Neural crest cell (in vitro differentiated cells): ENCODE data around the gene STX16. TPM values are rescaled to one million over a fixed set of nuclear protein-coding genes. Genes with fewer than 3 reads are reported as not detected.
A peak's percentile ranks its signal among the peaks of the same experiment; 100 is the strongest.

Experiments used
- DNase-seq: peaks from one replicate; pipeline ENCODE4 v3.0.0; 2021; ENCODE audit warnings: low read depth, mixed read lengths, low spot score
- H3K27ac Mint-ChIP-seq: one replicate; pipeline ENCODE4 v1.8.0; 2021; ENCODE audit warnings: mild to moderate bottlenecking, mixed read lengths; ENCODE audit not compliant: unreplicated experiment
- H3K27me3 Mint-ChIP-seq: 2 replicates; pipeline ENCODE4 v1.8.0; 2021; ENCODE audit warnings: low read depth, mild to moderate bottlenecking, mixed read lengths
- H3K36me3 Mint-ChIP-seq: 2 replicates; pipeline ENCODE4 v1.8.0; 2021; ENCODE audit warnings: low read depth, mild to moderate bottlenecking, mixed read lengths
- H3K4me1 Mint-ChIP-seq: 2 replicates; pipeline ENCODE4 v1.8.0; 2021; ENCODE audit warnings: mixed read lengths
- H3K4me3 Mint-ChIP-seq: one replicate; pipeline ENCODE4 v1.8.0; 2021; ENCODE audit warnings: mild to moderate bottlenecking, mixed read lengths
- H3K9me3 Mint-ChIP-seq: 2 replicates; pipeline ENCODE4 v1.8.0; 2021; ENCODE audit warnings: mixed read lengths
- total RNA-seq: library from RNA; stranded (reverse); gene quantifications from 2 replicates; pipeline ENCODE4 v1.2.1, GENCODE V29; 2021
- TF ChIP-seq, protein P1 (sequence below): fragments of 200-600 bp; sonication (generic); conservative IDR thresholded peaks from 2 replicates; pipeline ENCODE4 v1.5.0; 2021; ENCODE audit warnings: antibody characterized with exemption, mild to moderate bottlenecking

The STX16 gene
- total RNA-seq, 1 donor from 2014 or later: 58.7 TPM

DNA sequence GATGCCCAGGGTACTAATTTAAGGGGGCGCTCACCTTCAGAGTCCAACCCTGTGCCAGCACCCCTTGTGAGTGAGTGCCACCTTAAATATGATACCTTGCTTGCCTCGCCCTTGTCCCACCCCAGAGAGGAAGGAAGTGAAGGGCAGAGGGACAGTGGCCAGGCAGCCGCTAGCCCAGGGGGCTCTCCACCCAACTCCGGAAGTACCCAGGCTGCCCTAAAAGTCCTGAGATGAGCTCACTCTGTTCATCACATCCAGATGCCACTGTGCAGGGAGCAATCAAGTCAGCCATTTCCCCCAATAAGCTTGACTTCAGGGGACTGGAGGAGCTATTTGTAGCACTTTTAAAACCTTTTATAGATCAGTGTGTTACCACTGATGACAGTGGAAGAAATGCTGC, 25.0 kb upstream of the STX16 start:
- Mint-ChIP-seq H3K27ac (no peak overlapping the region), H3K36me3 (no peaks in the 10 kb centered on the region), H3K27me3 (no peaks in the 10 kb centered on the region), H3K9me3 (no peaks in the 10 kb centered on the region), H3K4me1 (peaks cover 22% of the 10 kb centered on the region), H3K4me3 (no peak overlapping the region)
- TF ChIP-seq, protein P1, sequence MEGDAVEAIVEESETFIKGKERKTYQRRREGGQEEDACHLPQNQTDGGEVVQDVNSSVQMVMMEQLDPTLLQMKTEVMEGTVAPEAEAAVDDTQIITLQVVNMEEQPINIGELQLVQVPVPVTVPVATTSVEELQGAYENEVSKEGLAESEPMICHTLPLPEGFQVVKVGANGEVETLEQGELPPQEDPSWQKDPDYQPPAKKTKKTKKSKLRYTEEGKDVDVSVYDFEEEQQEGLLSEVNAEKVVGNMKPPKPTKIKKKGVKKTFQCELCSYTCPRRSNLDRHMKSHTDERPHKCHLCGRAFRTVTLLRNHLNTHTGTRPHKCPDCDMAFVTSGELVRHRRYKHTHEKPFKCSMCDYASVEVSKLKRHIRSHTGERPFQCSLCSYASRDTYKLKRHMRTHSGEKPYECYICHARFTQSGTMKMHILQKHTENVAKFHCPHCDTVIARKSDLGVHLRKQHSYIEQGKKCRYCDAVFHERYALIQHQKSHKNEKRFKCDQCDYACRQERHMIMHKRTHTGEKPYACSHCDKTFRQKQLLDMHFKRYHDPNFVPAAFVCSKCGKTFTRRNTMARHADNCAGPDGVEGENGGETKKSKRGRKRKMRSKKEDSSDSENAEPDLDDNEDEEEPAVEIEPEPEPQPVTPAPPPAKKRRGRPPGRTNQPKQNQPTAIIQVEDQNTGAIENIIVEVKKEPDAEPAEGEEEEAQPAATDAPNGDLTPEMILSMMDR: no peak
- DNase-seq: no peak

DNA sequence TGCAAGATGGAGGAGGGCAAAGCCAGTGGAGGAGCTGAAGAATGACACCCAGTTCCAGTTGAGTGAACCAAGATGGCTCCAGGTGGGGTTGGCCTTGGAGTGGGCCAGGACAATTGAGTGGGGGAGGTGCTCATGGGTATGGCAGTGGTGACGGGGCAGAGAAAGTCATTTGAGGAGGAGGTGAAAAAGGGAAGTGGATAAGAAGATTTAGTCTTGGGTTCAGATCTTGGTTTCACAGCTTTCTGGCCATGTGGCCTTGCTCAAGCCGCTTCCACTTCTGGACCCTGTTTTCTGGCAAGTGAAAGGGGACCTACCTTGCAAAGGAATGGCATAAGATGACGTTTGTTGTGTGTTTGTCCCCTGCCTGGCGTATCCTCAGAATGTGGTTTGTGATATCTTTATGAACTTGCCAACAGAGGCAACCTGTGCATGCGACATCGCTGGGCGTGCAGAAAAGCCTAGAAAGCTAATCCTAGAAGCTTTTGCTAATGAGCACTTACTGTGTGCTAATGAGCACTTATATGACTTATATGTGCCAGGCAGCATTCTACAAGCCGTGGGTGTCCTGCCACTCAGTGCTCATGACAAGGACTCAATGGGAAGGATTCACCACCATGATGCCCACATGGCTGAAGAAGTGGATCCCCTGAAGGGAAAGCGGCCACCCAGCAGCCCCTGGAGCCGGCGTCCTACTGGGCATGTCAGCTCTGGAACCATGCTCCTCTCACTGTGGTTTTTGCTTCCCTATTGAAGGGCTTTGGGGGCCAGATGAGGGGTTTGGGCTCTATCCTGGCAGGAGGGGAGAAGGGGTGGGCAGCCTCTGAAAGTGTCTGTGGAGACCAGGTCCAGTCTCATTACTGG, 23.6 kb upstream of the STX16 start:
- TF ChIP-seq, protein P1: no peak
- Mint-ChIP-seq H3K27me3 (no peaks in the 10 kb centered on the region), H3K9me3 (no peaks in the 10 kb centered on the region), H3K27ac (no peak overlapping the region), H3K4me3 (no peak overlapping the region), H3K4me1 (peaks cover 27% of the 10 kb centered on the region), H3K36me3 (no peaks in the 10 kb centered on the region)
- DNase-seq: no peak

GRCh38 chr20:58628491-58629214, 22.4 kb upstream of the STX16 start:
- TF ChIP-seq, protein P1: no peak
- Mint-ChIP-seq H3K27ac (peak overlapping the region; percentile 8), H3K36me3 (no peaks in the 10 kb centered on the region), H3K4me3 (no peak overlapping the region), H3K27me3 (no peaks in the 10 kb centered on the region), H3K4me1 (peaks cover 27% of the 10 kb centered on the region), H3K9me3 (no peaks in the 10 kb centered on the region)
- DNase-seq: no peak

DNA sequence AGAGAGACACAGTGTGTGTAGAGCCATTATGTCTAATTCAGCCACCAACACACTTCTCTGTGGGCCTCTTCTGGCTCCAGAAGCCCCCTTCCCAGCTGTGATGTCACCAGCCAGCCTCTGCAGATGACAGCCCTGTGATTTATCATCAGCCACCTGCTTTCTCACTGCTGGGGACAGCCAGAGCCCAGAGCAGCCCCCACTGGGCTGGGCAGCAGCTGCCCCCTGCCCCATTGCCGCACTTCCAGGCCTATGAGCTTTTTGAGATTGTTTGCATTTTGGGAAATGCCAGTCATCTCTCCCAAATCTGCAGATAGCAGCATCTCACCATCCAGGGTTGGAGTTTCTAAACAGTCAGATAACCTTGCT, 21.9 kb upstream of the STX16 start:
- peaks cover 27% of the 10 kb centered on the region for H3K4me1 Mint-ChIP-seq
- H3K4me3 Mint-ChIP-seq: no peak overlapping the region
- H3K27me3 Mint-ChIP-seq: no peaks in the 10 kb centered on the region
- no peaks in the 10 kb centered on the region for H3K9me3 Mint-ChIP-seq
- H3K27ac Mint-ChIP-seq: peak overlapping the region; percentile 8
- TF ChIP-seq, protein P1: no peak
- no peaks in the 10 kb centered on the region for H3K36me3 Mint-ChIP-seq
- DNase-seq: no peak

GRCh38 chr20:58630063-58630462, 21.0 kb upstream of the STX16 start:
- Mint-ChIP-seq H3K9me3 (no peaks in the 10 kb centered on the region), H3K27ac (no peak overlapping the region), H3K36me3 (no peaks in the 10 kb centered on the region), H3K27me3 (no peaks in the 10 kb centered on the region), H3K4me3 (no peak overlapping the region), H3K4me1 (peaks cover 27% of the 10 kb centered on the region)
- TF ChIP-seq, protein P1: no peak
- no peak for DNase-seq
